Keratinocyte (primary cell): ENCODE data around the gene IER3.

Experiments
- CTCF ChIP-seq, 3 experiments: IDR thresholded peaks in 1 of 3; conservative IDR thresholded peaks in 1 of 3; optimal IDR thresholded peaks in 1 of 3; 2 replicates in 2 of 3; 3 replicates in 1 of 3; pipeline versions ENCODE3 to v1.5.1; 2011; ENCODE audit warnings: low read length in 3 of 3, mild to moderate bottlenecking in 3 of 3, moderate library complexity in 2 of 3, control low read depth in 1 of 3, inconsistent platforms in 1 of 3; ENCODE audit not compliant: insufficient read depth in 2 of 3; ENCODE audit errors: extremely low read depth in 1 of 3
- EZH2 ChIP-seq: IDR thresholded peaks from one replicate; pipeline ENCODE4 v1.6.1; 2012; ENCODE audit warnings: inconsistent platforms, mild to moderate bottlenecking, low read length, moderate library complexity

GRCh38 chr6:30761791-30762429 lies 17.6 kb upstream of the IER3 start:
- TF ChIP-seq CTCF (optimal IDR thresholded peaks at IDR 0.05 in 1 of 3, IDR thresholded peaks at IDR 0.05 in 1 of 3, conservative IDR thresholded peaks at IDR 0.05 in 1 of 3; ENCODE audit: extremely low read depth in 1 of 3, insufficient read depth in 2 of 3, low read length in 3 of 3) = no peak
- TF ChIP-seq EZH2 = no peak
